Measurements from ENCODE around the gene OR10A5.

GRCh38 chr11:6817694-6818093, 27.8 kb upstream of the OR10A5 start:
- TF ChIP-seq CTCF (IDR thresholded peaks at IDR 0.05) (no peak), POLR2A (IDR thresholded peaks at IDR 0.05) (no peak), POLR2AphosphoS5 (IDR thresholded peaks at IDR 0.05) (no peak)
